SHP77 (cell line): ENCODE results near the gene RPRD1B.
"Not testable (repeated sequence)": the region's sequence is repeated elsewhere in the genome, so short reads cannot be mapped to it uniquely, and the experiment has no call there.

Source experiments
- DNase-seq, 2 experiments: peaks; one replicate each; lab custom pipeline; 2025; lab: John Stamatoyannopoulos, UW

Gene RPRD1B

GRCh38 chr20:38001173-38001875 is 32.2 kb upstream of the RPRD1B start:
- DNase-seq = no peak

- no peak for DNase-seq
Measured at GRCh38 chr20:38001981-38002380, 31.6 kb upstream of the RPRD1B start.

- DNase-seq = no peak
Measured at GRCh38 chr20:38002422-38002821, 31.1 kb upstream of the RPRD1B start.

GRCh38 chr20:38004416-38004815 is 29.1 kb upstream of the RPRD1B start:
- DNase-seq = no peak

- no peak for DNase-seq
Measured at GRCh38 chr20:38005903-38006302, 27.6 kb upstream of the RPRD1B start.

GRCh38 chr20:38007526-38007925 is 26.0 kb upstream of the RPRD1B start:
- no peak for DNase-seq

- DNase-seq = no peak
Measured at GRCh38 chr20:38008233-38008944, 25.2 kb upstream of the RPRD1B start.

GRCh38 chr20:38009416-38009815 is 24.1 kb upstream of the RPRD1B start:
- DNase-seq = not testable (repeated sequence)

- DNase-seq = no peak
Measured at GRCh38 chr20:38011696-38012095, 21.9 kb upstream of the RPRD1B start.

- DNase-seq = no peak
Measured at GRCh38 chr20:38012332-38012731, 21.2 kb upstream of the RPRD1B start.

GRCh38 chr20:38013887-38014286 is 19.7 kb upstream of the RPRD1B start:
- no peak for DNase-seq

- DNase-seq = no peak
Measured at GRCh38 chr20:38017959-38018358, 15.6 kb upstream of the RPRD1B start.

- DNase-seq = no peak
Measured at GRCh38 chr20:38018385-38018784, 15.2 kb upstream of the RPRD1B start.

GRCh38 chr20:38021087-38021772 is 12.3 kb upstream of the RPRD1B start:
- no peak for DNase-seq

GRCh38 chr20:38023181-38024001 is 10.2 kb upstream of the RPRD1B start:
- no peak for DNase-seq

- DNase-seq = no peak
Measured at GRCh38 chr20:38024496-38024895, 9.1 kb upstream of the RPRD1B start.

GRCh38 chr20:38029453-38029852 is 4.1 kb upstream of the RPRD1B start:
- no peak for DNase-seq

- DNase-seq = no peak
Measured at GRCh38 chr20:38031957-38032356, 1.6 kb upstream of the RPRD1B start.

- peak; percentile 4 to 59 for DNase-seq
Measured at GRCh38 chr20:38032585-38033329, 789 bp upstream of the RPRD1B start.

GRCh38 chr20:38034108-38034649 is 633 bp downstream of the RPRD1B start:
- no peak for DNase-seq

- no peak for DNase-seq
Measured at GRCh38 chr20:38034961-38035360, 1.4 kb downstream of the RPRD1B start.
